Uterus (tissue), 4 donors: ENCODE results near the gene CDH24. TPM values are rescaled to one million over a fixed set of nuclear protein-coding genes. Genes with fewer than 3 reads are reported as not detected.
A peak's percentile ranks its signal among the peaks of the same experiment; 100 is the strongest.

ENCODE experiments used
- DNase-seq, 2 donors: peaks; one replicate each; pipeline ENCODE4 v3.0.0-alpha.2; 2019 to 2020
- H3K27ac ChIP-seq, 2 donors: fragments of 200-600 bp; sonication (generic); 1 replicate in 1 of 2; 2 replicates in 1 of 2; pipeline ENCODE4 v1.5.1; 2016 to 2018
- H3K27me3 ChIP-seq, 2 donors: fragments of 200-600 bp; sonication (generic); one replicate each; pipeline ENCODE4 v1.5.1; 2018 to 2019; ENCODE audit warnings: control low read depth in 1 of 2
- H3K36me3 ChIP-seq, 2 donors: fragments of 200-600 bp; sonication (generic); one replicate each; pipeline ENCODE4 v1.5.1; 2019; ENCODE audit warnings: control low read depth in 1 of 2
- H3K4me1 ChIP-seq, 2 donors: fragments of 200-600 bp; sonication (generic); one replicate each; pipeline ENCODE4 v1.5.1; 2018 to 2019; ENCODE audit warnings: control low read depth in 1 of 2
- H3K4me3 ChIP-seq, 2 donors: fragments of 200-600 bp; sonication (generic); 1 replicate in 1 of 2; 2 replicates in 1 of 2; pipeline ENCODE4 v1.5.1; 2018 to 2019; ENCODE audit warnings: mild to moderate bottlenecking in 1 of 2
- H3K9me3 ChIP-seq, 2 donors: fragments of 200-600 bp; sonication (generic); one replicate each; pipeline ENCODE4 v1.5.1; 2019; ENCODE audit warnings: control low read depth in 1 of 2
- CTCF ChIP-seq, 4 experiments: fragments of 200-600 bp in 2 of 4; fragments of 450-650 bp in 2 of 4; sonication (generic) in 2 of 4; IDR thresholded peaks; one replicate each; pipeline ENCODE4 v1.5.1; 2016 to 2019; ENCODE audit warnings: antibody characterized with exemption in 4 of 4, mild to moderate bottlenecking in 2 of 4, moderate library complexity in 1 of 4
- POLR2A ChIP-seq, 2 donors: fragments of 450-650 bp; IDR thresholded peaks; one replicate each; pipeline ENCODE4 v1.6.1; 2016; ENCODE audit warnings: antibody characterized with exemption in 2 of 2, mild to moderate bottlenecking in 1 of 2, moderate library complexity in 1 of 2
- intact Hi-C: fragments of 100-400 bp; cut with DNase I; formaldehyde crosslinking; loops from one replicate; pipeline ENCODE4 v1.15.1; 2023; ENCODE audit warnings: low total_unique reads
- total RNA-seq, 4 donors: library from RNA; depleted of rRNA in 3 of 4; stranded (reverse); fragments of >200 nt in 3 of 4; gene quantifications; one replicate each; pipeline versions ENCODE4 v1.1.0 to v1.2.4, GENCODE V29; 2014 to 2023
- donor health status: DM: yes; HTN: yes; CAD: no.

Gene CDH24
- total RNA-seq, 4 donors from 2014 or later: 6.5 to 18.0 (median 13.8) TPM

DNA sequence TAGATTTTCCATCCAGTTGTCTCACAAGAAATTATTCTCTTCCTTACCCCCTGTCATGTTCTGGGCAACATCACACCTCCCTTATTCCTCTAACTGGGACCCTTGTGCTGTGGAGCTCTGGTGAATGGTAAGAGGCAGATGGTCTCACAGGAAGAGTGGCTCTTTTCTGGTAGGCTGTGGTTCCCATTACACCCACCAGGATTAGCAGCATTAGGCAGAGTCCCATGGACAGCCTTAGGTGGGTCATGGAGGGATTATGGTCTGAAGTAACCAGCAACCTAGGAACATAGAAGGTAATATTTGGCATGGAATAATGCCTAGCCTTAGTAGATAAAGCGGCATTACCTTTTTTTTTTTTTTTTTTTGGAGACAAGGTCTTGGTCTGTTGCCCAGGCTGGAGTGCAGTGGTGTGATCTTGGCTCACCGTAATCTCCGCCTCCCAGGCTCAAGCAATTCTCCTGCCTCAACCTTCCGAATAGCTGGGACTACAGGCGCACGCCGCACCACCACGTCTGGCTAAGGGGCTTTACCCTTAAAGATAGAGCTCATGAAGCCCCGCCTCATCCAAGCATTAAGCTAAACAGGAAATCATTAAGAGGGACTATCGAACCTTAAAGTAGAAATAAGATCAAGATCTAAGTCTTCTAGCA lies 42.0 kb upstream of the CDH24 start:
- intact Hi-C loops: no loop called here

DNA sequence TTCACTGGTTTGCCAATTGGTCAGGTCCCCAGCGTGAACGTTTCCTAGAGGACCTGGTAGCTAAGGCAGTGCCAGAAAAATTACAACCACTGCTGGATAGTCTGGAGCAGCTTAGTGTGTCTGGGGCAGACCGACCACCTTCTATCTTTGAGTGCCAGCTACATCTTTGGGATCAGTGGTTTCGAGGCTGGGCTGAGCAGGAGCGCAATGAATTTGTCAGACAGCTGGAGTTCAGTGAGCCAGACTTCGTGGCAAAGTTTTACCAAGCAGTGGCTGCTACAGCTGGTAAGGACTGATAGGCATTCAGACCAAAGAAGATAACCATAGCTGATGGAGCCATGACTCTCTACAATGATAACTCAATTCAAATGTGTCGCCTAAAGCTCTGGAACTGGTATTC lies 40.5 kb upstream of the CDH24 start:
- H3K27me3 ChIP-seq: no peaks in the 10 kb centered on the region
- H3K36me3 ChIP-seq: no peaks in the 10 kb centered on the region
- H3K9me3 ChIP-seq: no peaks in the 10 kb centered on the region
- H3K27ac ChIP-seq: no peak overlapping the region
- H3K4me3 ChIP-seq: no peak overlapping the region
- TF ChIP-seq CTCF (IDR thresholded peaks at IDR 0.05) (no peak), POLR2A (IDR thresholded peaks at IDR 0.05) (no peak)
- no peak for DNase-seq
- H3K4me1 ChIP-seq: no peaks in the 10 kb centered on the region
- intact Hi-C loops: no loop called here

More for the DNA sequence above, 42.0 kb upstream of the CDH24 start:
- Histone ChIP-seq H3K27me3 (no peaks in the 10 kb centered on the region), H3K9me3 (no peaks in the 10 kb centered on the region), H3K4me1 (no peaks in the 10 kb centered on the region), H3K4me3 (no peak overlapping the region), H3K36me3 (no peaks in the 10 kb centered on the region), H3K27ac (no peak overlapping the region)
- TF ChIP-seq POLR2A (IDR thresholded peaks at IDR 0.05): no peak
- TF ChIP-seq CTCF (IDR thresholded peaks at IDR 0.05): no peak
- no peak for DNase-seq

- DNase-seq: peak; percentile 100
- H3K27ac ChIP-seq: peak within 1 kb of the TSS; percentile 99 to 100
- no peaks in the 10 kb centered on the region for H3K4me1 ChIP-seq
- no peaks in the 10 kb centered on the region for H3K9me3 ChIP-seq
- TF ChIP-seq POLR2A (IDR thresholded peaks at IDR 0.05): peak; percentile 40 to 89
- peak in 1 of 4 experiments; percentile 11 for TF ChIP-seq CTCF (IDR thresholded peaks at IDR 0.05)
- intact Hi-C loops: no loop called here
- peak within 1 kb of the TSS; percentile 92 to 99 for H3K4me3 ChIP-seq
- H3K27me3 ChIP-seq: no peaks in the 10 kb centered on the region
- H3K36me3 ChIP-seq: no peaks in the 10 kb centered on the region
Observed at GRCh38 chr14:23095196-23096108, 38.1 kb upstream of the CDH24 start, which contains the start of gene C14orf119. C14orf119 (plus strand) TSS chr14:23095505; CDS start chr14:23097659, 2,154 bp downstream.

GRCh38 chr14:23094666-23095195 lies 37.4 kb upstream of the CDH24 start, which contains the start of gene ACIN1:
ACIN1 (minus strand) TSS chr14:23095136; CDS start chr14:23095112, 24 bp downstream.
- H3K36me3 ChIP-seq: no peaks in the 10 kb centered on the region
- no peaks in the 10 kb centered on the region for H3K9me3 ChIP-seq
- no peaks in the 10 kb centered on the region for H3K27me3 ChIP-seq
- H3K4me3 ChIP-seq: peak within 1 kb of the TSS; percentile 92 to 99
- peak in 1 of 2 donors; percentile 82 for DNase-seq
- no peaks in the 10 kb centered on the region for H3K4me1 ChIP-seq
- intact Hi-C loops: no loop called here
- no peak for TF ChIP-seq CTCF (IDR thresholded peaks at IDR 0.05)
- TF ChIP-seq POLR2A (IDR thresholded peaks at IDR 0.05): peak; percentile 53 to 92
- peak within 1 kb of the TSS; percentile 99 to 100 for H3K27ac ChIP-seq
